ENCODE data around the gene CHRM1.

GRCh38 chr11:62922653-62923431, 1.7 kb upstream of the CHRM1 start:
- TF ChIP-seq CTCF (IDR thresholded peaks at IDR 0.05) (peak; percentile 82), ZFX (IDR thresholded peaks at IDR 0.05; ENCODE audit: borderline replicate concordance) (no peak)

All from 22Rv1 (cell line).